COLO668 (cell line): ENCODE measurements around the gene LIN7B.

Source experiments
- DNase-seq: peaks from one replicate; lab custom pipeline; 2025; ENCODE audit not compliant: unreplicated experiment; lab: John Stamatoyannopoulos, UW

Gene LIN7B

DNA sequence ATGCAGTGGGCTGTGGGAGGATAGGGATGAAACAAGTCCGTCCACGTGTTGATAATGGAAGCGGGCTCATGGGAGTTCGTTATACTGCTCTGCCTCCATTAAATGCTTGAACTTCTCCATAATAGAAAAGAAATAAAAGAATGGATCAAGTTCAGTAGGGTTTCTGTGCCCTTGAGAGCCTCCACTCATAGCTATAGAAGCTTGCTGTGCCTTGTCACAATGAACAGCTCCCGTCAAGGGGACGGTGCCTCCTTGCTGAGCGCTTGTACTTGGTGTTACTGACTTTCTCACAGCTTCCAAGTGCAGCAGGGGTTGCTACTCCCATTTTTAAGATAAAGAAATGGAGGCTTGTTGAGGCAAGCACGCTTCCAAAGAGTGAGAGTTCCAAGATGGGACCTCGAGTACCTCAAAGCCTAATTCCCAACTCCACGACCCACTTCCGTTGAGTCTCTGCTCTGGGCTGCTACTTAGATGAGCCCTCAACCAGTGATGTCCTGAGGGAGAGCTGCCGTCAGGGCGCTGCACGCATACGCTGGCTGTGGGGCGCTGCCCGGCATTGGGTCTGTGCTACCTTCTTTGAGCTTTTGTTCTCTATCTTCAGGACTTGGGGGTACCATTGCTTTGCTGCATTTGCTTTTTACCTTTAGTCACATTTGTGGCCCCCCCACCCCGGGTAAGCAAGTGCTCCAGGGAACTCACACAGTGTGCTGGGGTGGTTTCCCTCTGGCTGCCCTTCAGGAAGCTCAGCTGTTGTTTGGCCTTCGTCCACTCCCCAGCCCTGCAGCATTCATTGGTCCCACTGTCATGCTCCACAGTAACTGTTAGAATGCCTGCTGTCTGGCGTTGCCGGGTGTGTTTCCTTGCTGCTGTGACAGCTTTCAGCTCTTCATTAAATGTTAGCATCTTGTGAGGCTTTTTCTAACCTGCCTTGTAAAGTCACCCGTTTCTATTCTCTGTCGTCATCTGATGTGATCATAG lies 19.4 kb upstream of the LIN7B start:
- no peak for DNase-seq

- DNase-seq: peak; percentile 65
Observed at GRCh38 chr19:49097453-49098288, 16.5 kb upstream of the LIN7B start.

DNA sequence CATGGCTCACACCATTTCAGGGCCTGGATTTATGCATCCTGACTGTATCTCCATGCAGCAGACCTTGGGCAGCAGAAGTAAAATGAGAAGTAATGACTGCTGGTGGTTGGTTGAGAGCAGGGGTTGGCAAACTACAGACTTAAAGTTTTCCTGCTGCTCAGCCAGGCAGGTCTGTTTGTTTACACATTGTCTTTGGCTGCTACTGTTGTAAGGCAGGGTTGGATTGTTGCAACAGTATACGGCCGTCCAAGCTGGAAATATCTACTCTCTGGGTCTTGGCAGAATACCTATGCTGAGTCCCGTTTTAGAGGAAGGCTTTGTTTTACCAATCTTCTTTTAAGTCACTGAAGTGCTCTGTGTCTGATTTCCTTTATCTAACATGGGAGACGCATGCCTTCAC lies 15.4 kb upstream of the LIN7B start:
- DNase-seq: no peak

- no peak for DNase-seq
Observed at GRCh38 chr19:49101160-49101559, 13.0 kb upstream of the LIN7B start.

DNA sequence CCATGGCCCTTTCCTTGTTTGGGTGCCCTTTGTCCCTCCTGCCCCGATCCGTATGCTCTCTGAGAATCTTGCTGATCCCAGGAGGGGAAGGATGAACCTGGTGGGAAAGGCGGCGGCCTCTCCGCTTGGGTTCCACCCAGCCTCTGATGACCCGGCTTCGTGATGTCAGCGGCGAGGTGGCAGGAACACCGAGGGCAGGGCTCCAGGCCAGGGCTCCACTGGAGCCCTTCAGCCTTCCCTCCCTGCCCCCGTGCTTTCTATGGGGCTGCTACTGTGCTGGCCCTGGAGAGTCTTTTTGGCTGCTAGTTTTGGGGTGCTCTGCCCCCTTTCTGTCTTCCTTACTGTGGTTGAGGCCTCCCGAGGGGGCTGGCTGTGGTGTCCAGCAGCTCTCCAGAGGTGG lies 11.9 kb upstream of the LIN7B start:
- no peak for DNase-seq

GRCh38 chr19:49103331-49104085 lies 10.7 kb upstream of the LIN7B start:
- DNase-seq: no peak

GRCh38 chr19:49104229-49104864 lies 9.8 kb upstream of the LIN7B start:
- DNase-seq: no peak

- DNase-seq: peak; percentile 66
Observed at GRCh38 chr19:49106648-49107135, 7.5 kb upstream of the LIN7B start.

GRCh38 chr19:49107625-49108459 lies 6.3 kb upstream of the LIN7B start:
- no peak for DNase-seq

- DNase-seq: no peak
Observed at GRCh38 chr19:49109051-49109450, 5.1 kb upstream of the LIN7B start.

- no peak for DNase-seq
Observed at GRCh38 chr19:49109569-49110233, 4.5 kb upstream of the LIN7B start.

DNA sequence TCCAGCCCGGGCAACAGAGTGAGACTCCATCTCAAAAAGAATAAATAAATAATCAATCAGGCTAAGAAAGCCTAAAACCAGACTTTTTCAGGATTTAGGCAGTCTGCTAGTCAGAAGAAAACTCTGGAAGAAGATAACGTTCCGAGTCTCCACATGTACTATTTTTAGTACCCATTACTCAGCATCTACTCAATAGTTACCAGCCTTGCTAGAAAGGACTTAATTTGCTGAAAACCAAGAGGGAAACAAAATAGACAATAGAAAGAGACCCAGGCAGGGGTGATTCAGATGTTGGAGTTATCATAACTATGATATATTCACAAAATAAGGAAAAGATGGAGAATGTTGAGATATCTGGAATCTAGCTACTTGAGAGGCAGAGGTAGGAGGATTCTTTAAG lies 3.6 kb upstream of the LIN7B start:
- DNase-seq: no peak

- DNase-seq: no peak
Observed at GRCh38 chr19:49111218-49111998, 2.8 kb upstream of the LIN7B start.

- DNase-seq: peak; percentile 33
Observed at GRCh38 chr19:49114630-49115363, 627 bp downstream of the LIN7B start.

GRCh38 chr19:49116544-49116943 lies 2.4 kb downstream of the LIN7B start:
- no peak for DNase-seq

- DNase-seq: no peak
Observed at GRCh38 chr19:49117677-49118564, 3.8 kb downstream of the LIN7B start.
